GM12865 (cell line): ENCODE measurements around the gene DDAH1.

Source experiments
- DNase-seq: peaks from one replicate; pipeline ENCODE4 v3.0.0; 2010; ENCODE audit warnings: low read depth
- H3K4me3 ChIP-seq: 2 replicates; pipeline ENCODE4 v1.5.1; 2011; ENCODE audit warnings: mild to moderate bottlenecking, low read depth, low read length, control low read depth
- TF ChIP-seq, protein P1 (sequence below): IDR thresholded peaks from 2 replicates; pipeline ENCODE4 v1.5.1; 2011; ENCODE audit warnings: low read length, control low read depth, low read depth, inconsistent platforms; ENCODE audit not compliant: insufficient read depth; ENCODE audit errors: missing control alignments

Gene DDAH1

DNA sequence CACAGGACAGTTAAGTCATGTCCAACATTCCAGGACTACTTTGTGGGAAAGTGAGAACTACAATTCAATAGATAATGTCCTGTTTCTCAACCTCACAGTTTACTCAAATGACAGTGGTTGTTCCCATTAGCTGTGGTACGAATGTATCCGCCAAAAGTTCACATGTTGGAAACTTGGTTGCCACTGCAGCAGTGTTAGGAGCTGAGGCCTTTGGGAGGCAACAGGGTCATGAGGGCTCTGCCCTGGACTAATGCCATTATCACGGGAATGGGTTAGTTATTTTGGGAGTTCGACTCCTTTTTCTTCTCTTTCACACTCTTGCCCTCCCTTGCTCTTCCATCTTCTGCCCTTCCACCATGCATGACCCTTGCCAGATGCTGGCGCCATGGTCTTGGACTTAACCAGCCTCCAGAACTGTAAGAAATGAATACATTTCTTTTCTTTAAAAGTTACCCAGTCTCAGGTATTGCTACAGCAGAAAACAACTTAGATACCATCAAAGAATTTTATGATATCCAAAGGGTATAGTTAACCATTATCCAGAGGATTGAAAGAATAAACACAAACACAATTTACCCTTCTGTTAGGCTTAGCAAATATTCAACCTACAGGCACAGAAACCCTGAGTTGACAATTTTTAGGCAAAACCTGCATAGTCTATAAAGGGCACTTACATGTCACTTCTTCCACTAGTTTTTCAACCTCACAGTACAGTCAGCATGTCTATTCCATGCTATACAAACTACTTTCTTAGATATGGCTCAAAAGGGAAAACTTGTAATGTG, 196.0 kb downstream of the DDAH1 start:
- TF ChIP-seq, protein P1, sequence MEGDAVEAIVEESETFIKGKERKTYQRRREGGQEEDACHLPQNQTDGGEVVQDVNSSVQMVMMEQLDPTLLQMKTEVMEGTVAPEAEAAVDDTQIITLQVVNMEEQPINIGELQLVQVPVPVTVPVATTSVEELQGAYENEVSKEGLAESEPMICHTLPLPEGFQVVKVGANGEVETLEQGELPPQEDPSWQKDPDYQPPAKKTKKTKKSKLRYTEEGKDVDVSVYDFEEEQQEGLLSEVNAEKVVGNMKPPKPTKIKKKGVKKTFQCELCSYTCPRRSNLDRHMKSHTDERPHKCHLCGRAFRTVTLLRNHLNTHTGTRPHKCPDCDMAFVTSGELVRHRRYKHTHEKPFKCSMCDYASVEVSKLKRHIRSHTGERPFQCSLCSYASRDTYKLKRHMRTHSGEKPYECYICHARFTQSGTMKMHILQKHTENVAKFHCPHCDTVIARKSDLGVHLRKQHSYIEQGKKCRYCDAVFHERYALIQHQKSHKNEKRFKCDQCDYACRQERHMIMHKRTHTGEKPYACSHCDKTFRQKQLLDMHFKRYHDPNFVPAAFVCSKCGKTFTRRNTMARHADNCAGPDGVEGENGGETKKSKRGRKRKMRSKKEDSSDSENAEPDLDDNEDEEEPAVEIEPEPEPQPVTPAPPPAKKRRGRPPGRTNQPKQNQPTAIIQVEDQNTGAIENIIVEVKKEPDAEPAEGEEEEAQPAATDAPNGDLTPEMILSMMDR = no peak
- no peak for DNase-seq
- no peak overlapping the region for H3K4me3 ChIP-seq
